Activated effector memory CD4-positive, alpha-beta T cell treated with Interleukin-2 at 50 U/mL for 16 hours (primary cell): ENCODE data around the gene SNAP29.
"Not testable (repeated sequence)": the region's sequence is repeated elsewhere in the genome, so short reads cannot be mapped to it uniquely, and the experiment has no call there.

Experiments
- DNase-seq: peaks from one replicate; pipeline ENCODE4 v3.0.0-alpha.2; 2020

Gene SNAP29

DNA sequence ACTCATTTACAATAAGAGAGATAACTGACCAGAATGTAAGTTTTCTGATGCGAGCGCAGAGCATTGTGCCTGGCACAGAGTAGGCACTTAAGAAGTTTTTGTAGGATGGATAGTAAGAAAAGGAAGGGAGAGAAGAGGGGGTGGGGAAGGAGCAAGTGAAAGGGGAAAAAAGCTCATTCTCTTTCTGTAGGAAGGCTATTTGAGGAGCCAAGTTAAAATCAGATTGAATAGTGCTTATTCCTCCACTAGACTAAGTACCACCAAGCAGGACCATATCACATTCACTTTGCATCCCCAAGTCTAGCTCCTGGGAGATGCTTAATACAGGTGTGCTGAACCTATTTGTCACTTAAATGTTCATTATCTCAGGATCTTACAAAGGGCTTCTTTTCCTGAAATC, 44.3 kb downstream of the SNAP29 start:
- no peak for DNase-seq

DNA sequence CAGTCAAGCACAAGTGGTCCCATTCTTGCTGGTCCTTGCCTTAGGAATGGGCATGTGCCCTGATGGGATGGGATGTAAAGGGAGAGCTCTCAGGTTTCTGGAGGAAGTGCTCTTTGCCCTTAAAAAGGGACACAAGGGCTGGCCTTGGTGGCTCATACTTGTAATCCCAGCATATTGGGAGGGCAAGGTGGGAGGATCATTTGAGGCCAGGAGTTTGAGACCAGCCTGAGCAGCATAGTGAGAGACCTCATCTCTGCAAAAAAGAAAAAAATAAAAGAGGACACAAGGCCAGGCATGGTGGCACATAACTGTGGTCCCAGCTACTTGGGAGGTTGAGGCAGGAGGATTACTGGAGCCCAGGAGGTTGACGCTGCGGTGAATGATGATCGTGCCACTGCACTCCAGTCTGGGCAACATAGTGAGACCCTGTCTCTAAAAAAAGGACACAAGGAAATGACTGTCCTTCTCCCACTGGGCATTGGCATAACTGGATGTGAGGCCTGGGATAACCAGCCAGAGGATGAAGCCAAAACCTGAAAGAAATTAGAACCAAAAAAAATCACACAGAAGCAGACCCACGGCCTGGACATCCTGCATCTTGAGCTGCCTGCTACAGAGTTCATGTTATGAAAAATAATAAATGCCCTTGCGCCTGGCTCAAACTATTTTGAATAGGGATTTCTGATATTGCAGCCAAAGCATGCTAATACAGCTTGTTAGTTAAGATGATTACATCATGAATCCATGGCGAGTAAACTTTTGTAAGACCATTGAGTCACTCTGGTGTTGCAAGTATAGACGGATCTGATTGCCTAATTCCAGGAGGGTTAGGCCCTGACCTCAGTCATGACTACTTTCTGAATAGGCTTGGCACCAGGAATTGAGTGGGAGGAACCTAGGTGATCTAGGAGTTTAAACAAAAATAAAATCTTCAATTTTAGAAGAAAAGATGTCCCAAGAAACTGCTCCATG, 45.5 kb downstream of the SNAP29 start:
- DNase-seq, result no peak

DNA sequence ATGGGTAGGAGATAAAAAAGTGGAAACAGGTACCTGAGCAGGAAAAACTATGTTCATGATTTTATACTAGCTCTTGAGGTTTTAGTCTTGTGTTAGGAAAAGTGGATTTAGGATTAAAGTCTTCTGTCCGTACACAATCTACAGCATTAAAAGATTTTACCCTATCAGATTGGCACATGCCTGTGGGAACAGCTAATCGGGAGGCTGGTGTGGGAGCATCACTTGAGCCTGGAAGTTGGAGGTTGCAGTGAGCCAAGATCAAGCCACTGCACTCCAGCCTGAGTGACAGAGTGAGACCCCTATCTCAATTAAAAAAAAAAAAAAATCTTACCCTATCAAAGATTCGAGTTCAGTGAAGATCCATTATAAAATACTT, 46.2 kb downstream of the SNAP29 start:
- DNase-seq, result no peak

DNA sequence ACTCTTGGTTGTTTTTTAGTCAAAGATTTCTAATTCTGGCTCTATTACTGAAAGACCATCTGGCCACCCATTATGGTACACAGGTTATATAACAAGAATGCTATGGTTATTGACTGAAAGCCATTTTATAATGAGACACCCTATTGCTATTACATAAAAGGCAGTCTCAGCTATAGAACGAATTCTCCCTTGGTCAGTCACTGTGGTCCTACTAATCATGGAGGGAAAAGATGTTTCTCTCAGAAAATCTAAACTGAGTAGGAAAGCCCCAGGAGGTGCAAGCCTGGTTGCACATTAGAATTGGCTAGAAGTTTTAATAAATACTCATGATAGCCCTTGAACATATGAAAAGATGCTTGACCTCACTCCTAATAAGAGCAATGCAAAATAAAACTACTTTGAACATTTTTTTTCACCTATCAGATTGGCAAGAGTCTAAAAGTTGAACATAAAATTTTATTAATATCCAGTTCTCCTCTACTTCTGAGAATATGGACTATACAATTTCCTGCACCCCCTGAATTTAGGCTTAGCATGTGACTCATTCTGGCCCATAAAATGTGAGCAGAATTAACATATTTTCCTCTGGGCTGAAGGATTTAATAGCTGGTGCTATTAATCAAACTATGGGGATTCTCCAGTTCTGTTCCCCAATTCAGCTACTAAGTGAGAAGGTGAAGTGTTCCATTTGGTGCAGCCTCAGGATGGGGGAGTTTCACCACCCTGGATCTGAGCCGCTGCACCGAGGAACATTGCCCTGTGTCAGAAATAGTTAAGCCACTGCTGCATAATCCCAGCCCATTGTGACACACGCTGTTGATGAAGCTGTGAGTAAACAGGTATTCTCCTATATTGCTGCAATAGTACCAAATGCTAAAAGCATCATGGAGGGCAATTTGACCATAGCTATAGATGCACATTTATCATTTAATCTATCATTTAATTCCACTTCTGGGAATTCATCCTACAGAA, 46.9 kb downstream of the SNAP29 start:
- no peak for DNase-seq

DNA sequence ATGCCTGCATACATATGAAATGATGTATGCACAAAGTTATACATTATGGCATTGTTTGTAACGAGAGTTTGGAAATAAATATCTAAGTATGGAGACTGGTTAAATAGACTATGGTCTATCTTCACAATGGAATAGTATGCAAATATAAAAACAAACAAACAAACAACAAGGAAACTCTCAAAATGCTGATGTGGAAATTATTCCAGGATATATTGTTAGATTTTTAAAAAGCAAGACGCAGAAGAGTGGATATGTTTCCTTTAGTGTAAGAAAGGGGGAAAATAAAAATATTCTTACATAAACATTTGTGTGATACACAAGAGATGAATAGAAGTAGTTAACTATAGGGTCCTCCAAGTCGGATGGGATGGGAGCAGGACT, 47.6 kb downstream of the SNAP29 start:
- DNase-seq, result no peak

DNA sequence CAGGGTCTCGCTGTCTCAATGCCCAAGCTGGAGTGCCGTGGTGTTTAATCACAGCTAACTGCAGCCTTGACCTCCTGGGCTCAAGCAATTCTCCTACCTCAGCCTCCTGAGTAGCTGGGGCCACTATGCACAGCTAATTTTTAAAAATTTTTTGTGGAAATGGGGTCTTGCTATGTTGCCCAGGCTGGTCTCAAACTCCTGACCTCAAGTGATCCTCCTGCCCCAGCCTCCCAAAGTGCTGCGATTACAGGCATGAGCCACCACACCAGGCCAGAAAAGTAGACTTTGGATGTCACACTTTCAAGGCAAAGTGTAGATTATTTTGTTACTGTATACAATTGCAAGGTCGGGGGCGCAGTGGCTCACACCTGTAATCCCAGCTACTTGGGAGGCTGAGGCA, 49.9 kb downstream of the SNAP29 start:
- DNase-seq, result not testable (repeated sequence)

DNA sequence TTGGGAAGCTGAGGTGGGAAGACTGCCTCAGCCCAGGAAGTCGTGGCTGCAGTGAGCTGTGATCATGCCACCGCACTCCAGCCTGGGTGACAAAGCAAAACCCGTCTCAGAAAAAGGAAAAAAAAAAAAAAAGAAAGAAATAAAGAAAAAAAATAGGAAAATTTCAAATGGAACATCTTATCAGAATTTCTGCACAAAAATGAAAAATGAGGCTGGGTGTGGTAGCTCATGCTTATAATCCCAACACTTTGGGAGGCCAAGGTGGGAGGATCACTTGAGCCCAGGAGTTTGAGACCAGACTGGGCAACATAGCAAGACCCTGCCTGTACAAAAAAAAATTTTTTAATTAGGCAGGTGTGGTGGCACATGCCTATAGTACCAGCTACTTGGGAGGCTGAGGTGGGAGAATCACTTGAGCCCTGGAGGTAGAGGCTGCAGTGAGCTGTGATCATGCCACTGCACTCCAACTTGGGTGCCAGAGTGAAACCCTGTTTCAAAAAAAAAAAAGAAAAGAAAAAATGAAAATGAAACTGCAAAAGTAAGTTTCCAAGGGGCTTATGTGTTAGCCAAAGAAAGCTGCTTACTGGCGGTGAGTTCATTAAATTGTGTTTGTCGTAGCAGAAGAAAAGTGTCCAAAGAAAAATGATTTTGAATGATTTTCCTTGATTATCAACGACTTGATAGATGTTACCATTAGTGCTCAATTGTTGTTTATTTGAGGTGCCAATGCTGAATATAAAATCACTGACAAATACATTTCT, 50.9 kb downstream of the SNAP29 start:
- no peak for DNase-seq

DNA sequence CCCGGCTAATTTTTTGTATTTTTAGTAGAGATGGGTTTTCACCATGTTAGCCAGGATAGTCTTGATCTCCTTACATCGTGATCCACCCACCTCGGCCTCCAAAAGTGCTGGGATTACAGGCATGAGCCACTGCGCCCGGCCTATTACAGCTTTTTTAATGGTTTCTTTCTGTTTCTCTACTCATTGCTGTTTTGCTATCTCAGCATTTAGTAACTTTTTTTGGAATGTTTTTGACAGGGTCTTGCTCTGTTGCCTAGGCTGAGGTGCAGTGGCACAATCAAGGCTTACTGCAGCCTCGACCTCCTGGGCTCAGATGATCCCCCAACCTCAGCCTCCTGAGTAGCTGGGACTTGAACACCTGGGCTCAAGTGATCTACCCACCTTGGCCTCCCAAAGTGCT, 53.7 kb downstream of the SNAP29 start:
- DNase-seq, result no peak

DNA sequence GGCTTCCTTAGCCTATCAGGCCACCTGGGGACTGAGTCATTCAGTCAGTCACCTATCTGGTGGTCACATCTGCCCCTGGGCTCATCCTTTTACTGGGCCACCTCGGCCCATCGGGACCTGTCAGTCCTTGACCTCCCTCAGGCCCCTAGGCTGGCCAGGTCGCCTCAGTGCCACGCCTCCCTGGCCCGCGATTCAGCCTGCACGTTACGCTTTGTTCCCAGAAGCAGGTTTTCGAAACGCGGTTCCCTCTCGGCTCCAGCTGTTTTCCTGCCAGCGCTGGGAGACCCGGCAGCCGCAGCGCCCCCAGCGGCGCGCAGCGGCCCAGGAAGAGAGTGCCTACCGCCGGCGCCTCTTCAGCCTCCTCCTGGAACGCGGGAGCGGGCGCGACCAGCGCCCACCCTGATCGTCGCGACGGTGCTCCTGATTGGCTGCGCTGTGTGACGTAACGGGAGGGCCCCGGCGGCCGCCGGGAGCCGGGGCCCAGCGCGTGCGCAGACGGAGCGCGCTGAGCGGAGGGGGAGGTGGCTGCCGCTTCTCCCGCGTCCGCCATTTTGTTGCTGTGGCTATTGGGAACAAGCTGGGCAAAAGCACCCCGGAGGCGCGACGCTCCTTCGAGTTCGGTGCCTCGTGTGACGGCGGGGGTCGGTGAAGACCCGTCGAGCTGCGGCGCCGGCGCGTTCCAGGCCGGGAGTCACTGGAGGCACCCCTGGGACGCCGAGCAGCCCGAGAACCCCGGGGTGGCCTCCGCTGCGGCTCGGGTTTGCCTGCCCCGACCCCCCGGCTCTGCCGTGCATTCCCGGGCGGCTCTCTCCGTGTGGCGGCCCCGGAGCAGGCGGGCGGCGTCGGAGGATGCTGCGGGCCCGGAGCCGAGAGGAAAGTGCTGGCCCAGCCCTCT, 58.4 kb downstream of the SNAP29 start, which contains the start of gene CRKL:
Gene CRKL, plus strand, starts transcription at position 492 of the 895 bp plus-strand sequence. CDS start 528 bp downstream, outside the sequence.
- DNase-seq, result peak; percentile 95

DNA sequence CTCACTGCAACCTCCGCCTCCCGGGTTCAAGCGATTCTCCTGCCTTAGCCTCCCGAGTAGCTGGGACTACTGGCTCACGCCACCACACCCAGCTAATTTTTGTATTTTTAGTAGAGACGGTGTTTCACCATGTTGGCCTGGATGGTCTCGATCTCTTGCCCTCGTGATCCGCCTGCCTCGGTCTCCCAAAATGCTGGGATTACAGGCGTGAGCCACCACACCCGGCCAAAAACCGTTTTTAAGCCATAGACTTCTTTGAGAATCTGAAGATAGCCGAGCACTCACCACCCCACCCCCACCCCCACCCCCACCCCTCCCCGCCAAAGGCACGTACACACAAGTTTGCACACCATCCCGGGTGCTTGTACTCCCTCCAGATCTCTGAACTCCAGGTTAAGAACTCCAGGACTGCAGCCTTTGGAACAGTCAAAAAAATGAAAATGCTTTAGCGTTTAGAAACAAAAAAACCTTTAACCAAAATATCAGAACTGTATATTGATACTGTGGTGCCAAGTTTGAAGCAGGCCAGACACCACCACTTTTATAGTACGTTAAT, 59.9 kb downstream of the SNAP29 start:
- no peak for DNase-seq

DNA sequence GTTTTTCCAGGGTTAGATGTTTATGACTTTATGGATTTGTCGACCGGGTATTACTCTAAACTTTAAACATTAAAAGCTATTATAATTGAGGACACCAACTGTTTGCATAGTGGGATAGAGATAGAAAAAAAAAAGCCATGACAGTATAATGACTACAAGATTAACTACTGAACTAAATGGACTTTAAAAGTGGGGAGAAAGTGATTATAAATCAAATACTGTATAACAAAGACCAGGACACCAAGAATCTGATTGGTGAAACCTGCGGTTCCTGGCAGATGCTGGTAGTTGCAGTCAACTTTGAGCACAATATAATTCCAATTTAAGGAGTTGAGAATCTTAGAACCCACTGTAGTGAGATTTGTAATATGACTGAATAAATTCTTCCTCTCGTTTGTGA, 60.9 kb downstream of the SNAP29 start:
- DNase-seq, result no peak

DNA sequence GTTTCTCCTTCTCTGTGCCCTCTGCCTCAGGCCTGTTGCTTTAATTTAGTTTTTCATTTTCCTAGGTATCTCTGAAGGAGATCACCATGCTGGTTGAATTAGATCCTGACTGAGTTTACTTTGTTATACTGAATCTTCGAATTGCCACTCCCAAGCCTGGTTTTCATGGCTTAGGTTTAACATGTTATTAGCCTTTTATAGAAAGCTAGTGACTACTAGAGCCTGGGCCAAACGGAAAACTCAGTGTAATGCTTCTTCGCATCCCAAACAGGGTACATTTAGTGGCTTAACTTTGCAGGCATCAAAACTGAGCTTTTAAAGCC, 62.0 kb downstream of the SNAP29 start:
- DNase-seq, result no peak

DNA sequence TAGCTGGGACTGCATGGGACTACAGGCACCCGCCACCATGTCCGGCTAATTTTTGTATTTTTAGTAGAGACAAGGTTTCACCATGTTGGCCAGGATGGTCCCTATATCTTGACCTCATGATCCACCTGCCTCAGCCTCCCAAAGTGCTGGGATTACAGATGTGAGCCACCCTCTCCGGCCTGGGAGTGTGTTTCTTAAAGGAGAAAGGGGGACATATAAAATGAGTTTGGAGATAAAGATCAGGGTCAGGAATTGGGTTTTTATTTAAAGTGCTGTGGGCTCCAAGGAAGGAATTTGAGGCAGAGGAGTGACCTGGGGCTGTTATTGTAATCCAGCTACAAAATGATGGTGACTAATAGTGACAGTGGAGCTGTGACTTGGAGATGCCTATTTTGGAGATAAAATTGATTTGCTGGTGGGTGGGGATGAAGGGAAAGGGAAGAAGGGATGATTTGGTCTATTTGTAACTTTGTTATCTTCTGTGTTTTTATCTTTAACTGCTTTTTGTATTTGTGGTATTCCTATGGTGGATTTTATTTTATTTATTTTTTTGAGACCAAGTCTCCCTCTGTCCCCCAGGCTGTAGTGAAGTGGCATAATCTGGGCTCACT, 63.4 kb downstream of the SNAP29 start:
- no peak for DNase-seq

DNA sequence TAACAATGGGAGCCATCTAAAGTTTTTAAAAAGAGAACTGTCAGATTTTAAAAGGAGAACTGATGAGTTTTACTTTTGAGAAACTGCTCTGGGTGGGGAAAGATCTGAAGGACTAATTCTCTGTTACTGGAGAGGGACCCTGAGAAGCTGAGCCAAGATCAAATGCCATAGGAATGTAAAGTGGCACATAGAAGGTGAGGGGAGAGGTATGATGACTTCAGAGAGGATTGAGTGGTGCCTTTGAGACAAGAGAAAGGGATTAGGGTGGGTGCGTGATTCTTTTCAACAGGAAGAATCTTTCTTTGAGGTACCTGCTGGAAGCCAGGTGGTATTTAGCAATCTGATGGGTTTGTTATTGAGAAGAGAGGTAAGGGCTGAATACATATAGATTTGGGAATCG, 67.4 kb downstream of the SNAP29 start:
- no peak for DNase-seq

DNA sequence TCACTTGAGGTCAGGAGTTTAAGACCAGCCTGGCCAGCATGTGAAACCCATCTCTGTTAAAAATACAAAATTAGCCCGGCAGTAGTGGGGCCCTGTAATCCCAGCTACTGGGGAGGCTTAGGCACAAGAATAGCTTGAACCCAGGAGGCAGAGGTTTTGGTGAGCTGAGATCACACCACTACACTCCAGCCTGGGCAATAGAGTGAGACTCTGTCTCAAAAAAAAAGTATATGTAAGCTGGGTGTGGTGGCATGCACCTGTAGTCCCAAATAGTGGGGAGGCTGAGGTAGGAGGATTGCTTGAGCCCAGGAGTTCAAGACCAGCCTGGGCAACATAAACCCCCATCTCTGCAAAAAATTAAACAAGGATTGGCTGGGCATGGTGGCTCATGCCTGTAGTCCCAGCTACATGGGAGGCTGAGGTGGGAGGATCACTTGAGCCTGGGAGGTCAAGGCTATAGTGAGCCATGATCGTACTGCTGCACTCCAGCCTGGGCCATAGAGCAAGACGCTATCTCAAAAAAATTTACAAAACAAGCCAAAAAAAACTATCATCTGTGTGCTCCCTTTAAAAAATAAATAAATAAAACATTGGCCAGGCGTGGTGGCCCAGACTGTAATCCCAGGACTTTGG, 69.2 kb downstream of the SNAP29 start:
- DNase-seq, result no peak

DNA sequence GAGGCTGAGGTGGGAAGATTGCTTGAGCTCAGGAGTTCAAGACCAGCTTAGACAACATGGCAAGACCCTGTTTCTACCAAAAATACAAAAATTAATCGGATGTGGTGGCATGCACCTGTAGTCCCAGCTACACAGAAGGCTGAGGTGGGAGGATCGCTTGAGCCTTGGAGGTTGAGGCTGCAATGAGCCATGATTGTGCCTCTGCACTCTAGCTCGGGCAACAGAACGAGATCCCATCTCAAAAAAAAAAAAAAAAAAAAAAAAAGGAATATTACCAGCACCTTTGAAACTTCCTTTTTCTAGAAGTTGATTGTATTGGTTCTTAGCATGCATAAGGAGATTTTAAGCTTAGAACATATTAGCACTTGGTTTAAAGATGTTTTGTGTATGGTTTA, 69.8 kb downstream of the SNAP29 start:
- DNase-seq, result no peak

DNA sequence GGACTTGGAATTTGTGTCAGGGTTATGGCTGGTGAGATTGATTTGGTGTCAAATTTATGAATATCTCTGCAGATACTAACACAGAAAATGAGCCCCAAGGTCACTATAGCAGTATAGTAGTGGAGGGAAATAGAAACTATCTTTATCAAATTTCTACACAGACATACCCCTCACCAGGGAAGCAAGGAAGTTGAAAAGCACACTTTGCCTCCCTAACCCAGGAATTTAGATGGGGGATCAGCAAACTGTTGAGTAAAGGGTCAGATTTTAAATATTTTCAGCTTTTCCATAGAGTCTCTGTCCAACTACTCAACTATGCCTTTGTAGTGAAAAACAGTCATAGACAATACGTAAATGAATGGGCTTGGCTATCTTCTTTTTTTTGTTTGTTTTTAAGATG, 71.2 kb downstream of the SNAP29 start:
- DNase-seq, result no peak

DNA sequence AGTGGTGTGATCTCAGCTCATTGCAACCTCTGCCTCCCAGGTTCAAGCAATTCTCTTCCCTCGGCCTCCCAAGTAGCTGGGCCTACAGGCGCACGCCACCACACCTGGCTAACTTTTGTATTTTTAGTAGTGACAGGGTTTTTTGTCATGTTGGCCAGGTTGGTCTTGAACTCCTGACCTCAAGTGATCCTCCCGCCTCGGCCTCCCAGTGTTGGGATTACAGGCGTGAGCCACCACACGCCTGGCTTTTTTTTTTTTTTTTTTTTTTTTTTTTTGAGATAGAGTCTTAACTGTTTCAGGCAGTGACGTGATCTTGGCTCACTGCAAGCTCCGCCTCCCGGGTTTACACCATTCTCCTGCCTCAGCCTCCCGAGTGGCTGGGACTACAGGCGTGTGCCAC, 71.6 kb downstream of the SNAP29 start:
- DNase-seq, result not testable (repeated sequence)

DNA sequence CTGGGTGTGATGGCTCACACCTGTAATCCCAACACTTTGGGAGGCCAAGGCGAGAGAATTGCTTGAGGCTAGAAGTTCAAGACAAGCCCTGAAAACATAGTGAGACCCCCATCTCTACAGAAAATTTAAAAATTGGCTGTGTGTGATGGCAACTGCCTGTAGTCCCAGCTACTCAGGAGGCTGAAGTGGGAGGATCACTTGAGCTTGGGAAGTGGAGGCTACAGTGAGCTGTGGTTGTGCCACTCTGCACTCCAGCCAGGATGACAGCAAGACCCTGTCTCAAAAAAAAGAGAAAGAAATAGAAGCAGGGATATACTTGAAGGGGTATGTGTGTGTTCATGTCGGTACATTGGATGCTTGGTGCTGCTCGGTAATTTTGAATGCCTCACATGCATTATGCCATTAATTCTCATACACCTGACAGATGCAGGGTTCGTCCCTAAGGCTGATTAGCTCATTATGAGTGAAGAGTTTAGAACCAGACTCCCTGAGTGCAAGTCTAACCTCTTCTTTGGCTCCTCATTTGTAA, 72.4 kb downstream of the SNAP29 start:
- DNase-seq, result no peak

DNA sequence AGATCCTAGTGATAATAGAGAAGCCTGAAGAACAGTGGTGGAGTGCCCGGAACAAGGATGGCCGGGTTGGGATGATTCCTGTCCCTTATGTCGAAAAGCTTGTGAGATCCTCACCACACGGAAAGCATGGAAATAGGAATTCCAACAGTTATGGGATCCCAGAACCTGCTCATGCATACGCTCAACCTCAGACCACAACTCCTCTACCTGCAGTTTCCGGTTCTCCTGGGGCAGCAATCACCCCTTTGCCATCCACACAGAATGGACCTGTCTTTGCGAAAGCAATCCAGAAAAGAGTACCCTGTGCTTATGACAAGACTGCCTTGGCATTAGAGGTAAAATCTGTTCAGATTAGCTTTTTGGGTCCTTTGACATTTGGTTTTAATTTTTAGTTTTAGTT, 75.1 kb downstream of the SNAP29 start:
- DNase-seq, result no peak
